ENCODE measurements around the gene FZD10.

The FZD10 gene

DNA sequence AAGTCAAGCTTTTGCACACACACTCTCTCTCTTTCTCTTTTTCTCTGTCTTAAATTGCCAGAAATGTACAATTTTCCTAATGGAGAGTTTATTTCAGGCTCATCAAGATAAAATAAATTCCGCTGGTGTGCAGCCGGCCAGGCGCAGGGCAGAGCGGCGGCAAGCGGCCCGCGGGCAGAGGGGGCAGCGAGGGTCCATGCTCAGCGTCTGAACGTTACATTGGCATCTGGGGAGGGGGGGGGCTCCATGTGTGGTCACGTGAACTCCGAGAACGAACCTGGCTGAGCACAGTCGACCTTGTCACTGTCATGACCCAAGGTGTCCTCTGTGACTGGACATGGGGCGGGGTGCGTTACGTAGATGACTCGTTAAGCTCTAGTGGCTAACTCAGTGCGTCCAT is 23.8 kb upstream of the FZD10 start:
- H3K9ac ChIP-seq (ENCODE audit: low read length), result no peak overlapping the region
- H3K4me2 ChIP-seq (ENCODE audit: low read depth, low read length), result no peak overlapping the region
- H3K27ac ChIP-seq (ENCODE audit: low read length), result no peak overlapping the region
- no peaks in the 10 kb centered on the region for H4K20me1 ChIP-seq (ENCODE audit: insufficient read depth, low read length)
- H3K4me3 ChIP-seq (ENCODE audit: low read length), result no peak overlapping the region
- TF ChIP-seq EZH2 (optimal IDR thresholded peaks at IDR 0.05; ENCODE audit: low read depth, low read length) (no peak), EZH2phosphoT487 (IDR thresholded peaks at IDR 0.05; ENCODE audit: low read length) (no peak), CTCF (IDR thresholded peaks at IDR 0.05; ENCODE audit: low read length) (no peak)
- H3K4me1 ChIP-seq (ENCODE audit: low read length), result no peaks in the 10 kb centered on the region
- no peaks in the 10 kb centered on the region for H3K27me3 ChIP-seq (replicated peaks; ENCODE audit: insufficient read depth, low read length)
- no peaks in the 10 kb centered on the region for H3K9me2 ChIP-seq (replicated peaks; ENCODE audit: insufficient read depth, low read length)
- no peaks in the 10 kb centered on the region for H3K36me3 ChIP-seq (replicated peaks; ENCODE audit: insufficient read depth, low read length)
- H3F3A ChIP-seq (ENCODE audit: insufficient read depth, low read length), result no peaks in the 10 kb centered on the region
- H3K79me2 ChIP-seq (ENCODE audit: low read length), result no peaks in the 10 kb centered on the region
- no peak for DNase-seq
- no peaks in the 10 kb centered on the region for H3K9me3 ChIP-seq (replicated peaks; ENCODE audit: insufficient read depth, low read length)
- no peak overlapping the region for H2AFZ ChIP-seq (ENCODE audit: low read length)

DNA sequence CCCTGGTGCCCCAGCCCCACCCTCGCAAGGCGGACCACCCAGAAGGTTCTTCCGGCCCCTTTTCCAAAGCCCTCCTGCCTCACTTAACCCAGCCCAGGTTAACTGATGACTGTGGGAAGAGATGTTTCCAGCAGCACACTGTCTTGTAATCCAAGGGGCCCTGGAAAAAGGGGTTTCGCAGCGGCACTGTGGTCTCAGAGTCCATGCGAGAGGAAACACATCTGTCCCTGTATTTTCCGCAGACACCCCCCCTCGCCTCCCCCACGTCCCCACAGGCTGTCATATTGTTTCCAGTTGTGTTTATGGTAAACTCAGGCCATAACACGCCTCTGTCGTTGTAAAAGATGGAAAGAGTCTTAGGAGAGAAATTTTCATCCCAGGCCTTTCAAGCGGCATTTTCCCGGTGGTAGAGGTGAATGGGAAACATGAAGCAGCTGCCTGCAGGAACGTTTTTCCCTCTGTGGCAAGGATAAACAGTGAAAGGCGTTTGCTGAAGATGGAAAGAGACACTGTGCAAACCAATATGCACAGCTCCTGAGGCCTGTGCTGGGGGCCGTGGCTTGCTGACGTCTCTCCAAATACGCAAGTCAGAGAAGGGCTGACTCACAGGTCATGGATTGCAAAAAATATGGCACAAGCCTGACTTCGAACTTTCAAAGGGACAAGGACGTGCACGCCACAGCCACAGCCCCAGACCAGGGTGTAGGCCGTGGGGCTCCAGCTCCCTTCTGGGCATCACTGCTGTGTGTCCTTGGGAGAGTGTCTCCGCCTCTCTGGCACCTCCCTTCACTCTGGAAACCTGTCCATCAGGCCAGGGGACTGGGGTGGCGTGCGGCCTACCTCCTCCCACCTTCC is 22.5 kb upstream of the FZD10 start:
- H3K36me3 ChIP-seq (replicated peaks; ENCODE audit: insufficient read depth, low read length), result no peaks in the 10 kb centered on the region
- no peak overlapping the region for H3K4me2 ChIP-seq (ENCODE audit: low read depth, low read length)
- no peaks in the 10 kb centered on the region for H3K9me2 ChIP-seq (replicated peaks; ENCODE audit: insufficient read depth, low read length)
- H3K4me1 ChIP-seq (ENCODE audit: low read length), result no peaks in the 10 kb centered on the region
- no peaks in the 10 kb centered on the region for H3F3A ChIP-seq (ENCODE audit: insufficient read depth, low read length)
- H3K9ac ChIP-seq (ENCODE audit: low read length), result no peak overlapping the region
- no peak overlapping the region for H3K4me3 ChIP-seq (ENCODE audit: low read length)
- H3K27ac ChIP-seq (ENCODE audit: low read length), result no peak overlapping the region
- DNase-seq, result no peak
- no peaks in the 10 kb centered on the region for H3K9me3 ChIP-seq (replicated peaks; ENCODE audit: insufficient read depth, low read length)
- no peaks in the 10 kb centered on the region for H3K27me3 ChIP-seq (replicated peaks; ENCODE audit: insufficient read depth, low read length)
- TF ChIP-seq CTCF (IDR thresholded peaks at IDR 0.05; ENCODE audit: low read length), result no peak
- no peak for TF ChIP-seq EZH2 (optimal IDR thresholded peaks at IDR 0.05; ENCODE audit: low read depth, low read length)
- no peak for TF ChIP-seq EZH2phosphoT487 (IDR thresholded peaks at IDR 0.05; ENCODE audit: low read length)
- no peak overlapping the region for H2AFZ ChIP-seq (ENCODE audit: low read length)
- no peaks in the 10 kb centered on the region for H3K79me2 ChIP-seq (ENCODE audit: low read length)
- H4K20me1 ChIP-seq (ENCODE audit: insufficient read depth, low read length), result no peaks in the 10 kb centered on the region

DNA sequence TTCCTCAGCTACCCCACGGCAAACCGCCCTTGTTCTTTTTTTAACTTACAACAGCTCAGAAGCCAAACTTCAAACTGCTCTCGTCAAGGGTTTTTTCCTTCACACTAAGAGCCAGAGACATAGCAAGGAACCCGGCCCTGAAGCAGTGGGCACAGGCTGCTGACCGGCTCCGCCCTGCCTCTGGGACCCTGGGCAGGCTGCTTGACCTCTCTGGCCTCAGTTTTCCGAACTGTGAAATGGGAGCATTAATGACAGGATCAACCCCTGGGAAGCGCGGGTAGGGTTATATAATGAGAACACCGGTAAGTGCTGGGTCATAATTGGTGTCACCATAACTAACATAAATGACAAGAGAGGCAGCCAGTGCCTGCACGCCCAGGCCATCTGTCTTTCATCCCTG is 21.2 kb upstream of the FZD10 start:
- DNase-seq, result no peak
- TF ChIP-seq EZH2 (optimal IDR thresholded peaks at IDR 0.05; ENCODE audit: low read depth, low read length) (no peak), CTCF (IDR thresholded peaks at IDR 0.05; ENCODE audit: low read length) (no peak), EZH2phosphoT487 (IDR thresholded peaks at IDR 0.05; ENCODE audit: low read length) (no peak)

More for the DNA sequence above, 21.2 kb upstream of the FZD10 start:
- H3K9me2 ChIP-seq (replicated peaks; ENCODE audit: insufficient read depth, low read length), result no peaks in the 10 kb centered on the region
- H3K36me3 ChIP-seq (replicated peaks; ENCODE audit: insufficient read depth, low read length), result no peaks in the 10 kb centered on the region
- H2AFZ ChIP-seq (ENCODE audit: low read length), result no peak overlapping the region
- H3K9me3 ChIP-seq (replicated peaks; ENCODE audit: insufficient read depth, low read length), result no peaks in the 10 kb centered on the region
- H3K9ac ChIP-seq (ENCODE audit: low read length), result no peak overlapping the region
- H3K4me3 ChIP-seq (ENCODE audit: low read length), result no peak overlapping the region
- no peaks in the 10 kb centered on the region for H3K4me1 ChIP-seq (ENCODE audit: low read length)
- no peak overlapping the region for H3K4me2 ChIP-seq (ENCODE audit: low read depth, low read length)
- no peaks in the 10 kb centered on the region for H3K79me2 ChIP-seq (ENCODE audit: low read length)
- no peaks in the 10 kb centered on the region for H4K20me1 ChIP-seq (ENCODE audit: insufficient read depth, low read length)
- no peaks in the 10 kb centered on the region for H3F3A ChIP-seq (ENCODE audit: insufficient read depth, low read length)
- H3K27ac ChIP-seq (ENCODE audit: low read length), result no peak overlapping the region
- no peaks in the 10 kb centered on the region for H3K27me3 ChIP-seq (replicated peaks; ENCODE audit: insufficient read depth, low read length)

All from MM.1S (cell line).